ENCODE results near the gene C10orf71.

DNA sequence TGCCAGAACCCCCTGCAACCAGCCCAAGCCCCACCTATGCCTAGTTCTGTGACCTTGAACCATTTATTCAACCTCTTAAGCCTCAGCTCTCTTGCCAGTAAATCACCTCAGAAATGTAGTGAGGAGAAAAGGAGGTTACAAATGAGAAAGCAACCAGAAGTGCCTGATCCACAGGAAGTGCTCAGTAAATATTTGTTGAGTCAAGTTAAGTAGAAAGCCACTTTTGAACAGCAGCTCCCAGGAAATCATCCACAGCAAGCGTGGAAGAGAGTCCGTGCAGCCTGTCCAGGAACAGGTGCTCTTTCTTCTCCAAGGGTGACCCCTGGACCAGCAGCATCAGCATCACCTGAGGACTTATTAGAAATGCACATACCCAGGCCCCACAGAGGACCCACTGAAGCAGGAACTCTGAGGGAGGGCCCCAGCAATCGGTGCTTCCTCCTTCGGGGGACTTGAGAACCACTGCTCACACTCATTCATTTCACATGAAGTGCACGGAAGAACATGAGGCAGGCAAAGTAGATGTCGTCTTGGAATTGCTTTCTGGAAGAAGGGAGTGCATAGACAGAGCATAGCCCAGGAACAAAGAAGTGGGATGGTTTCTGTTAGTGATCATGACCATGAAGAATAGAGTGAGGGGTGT lies 6.3 kb upstream of the C10orf71 start:
- TF ChIP-seq, protein P1, sequence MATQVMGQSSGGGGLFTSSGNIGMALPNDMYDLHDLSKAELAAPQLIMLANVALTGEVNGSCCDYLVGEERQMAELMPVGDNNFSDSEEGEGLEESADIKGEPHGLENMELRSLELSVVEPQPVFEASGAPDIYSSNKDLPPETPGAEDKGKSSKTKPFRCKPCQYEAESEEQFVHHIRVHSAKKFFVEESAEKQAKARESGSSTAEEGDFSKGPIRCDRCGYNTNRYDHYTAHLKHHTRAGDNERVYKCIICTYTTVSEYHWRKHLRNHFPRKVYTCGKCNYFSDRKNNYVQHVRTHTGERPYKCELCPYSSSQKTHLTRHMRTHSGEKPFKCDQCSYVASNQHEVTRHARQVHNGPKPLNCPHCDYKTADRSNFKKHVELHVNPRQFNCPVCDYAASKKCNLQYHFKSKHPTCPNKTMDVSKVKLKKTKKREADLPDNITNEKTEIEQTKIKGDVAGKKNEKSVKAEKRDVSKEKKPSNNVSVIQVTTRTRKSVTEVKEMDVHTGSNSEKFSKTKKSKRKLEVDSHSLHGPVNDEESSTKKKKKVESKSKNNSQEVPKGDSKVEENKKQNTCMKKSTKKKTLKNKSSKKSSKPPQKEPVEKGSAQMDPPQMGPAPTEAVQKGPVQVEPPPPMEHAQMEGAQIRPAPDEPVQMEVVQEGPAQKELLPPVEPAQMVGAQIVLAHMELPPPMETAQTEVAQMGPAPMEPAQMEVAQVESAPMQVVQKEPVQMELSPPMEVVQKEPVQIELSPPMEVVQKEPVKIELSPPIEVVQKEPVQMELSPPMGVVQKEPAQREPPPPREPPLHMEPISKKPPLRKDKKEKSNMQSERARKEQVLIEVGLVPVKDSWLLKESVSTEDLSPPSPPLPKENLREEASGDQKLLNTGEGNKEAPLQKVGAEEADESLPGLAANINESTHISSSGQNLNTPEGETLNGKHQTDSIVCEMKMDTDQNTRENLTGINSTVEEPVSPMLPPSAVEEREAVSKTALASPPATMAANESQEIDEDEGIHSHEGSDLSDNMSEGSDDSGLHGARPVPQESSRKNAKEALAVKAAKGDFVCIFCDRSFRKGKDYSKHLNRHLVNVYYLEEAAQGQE (IDR thresholded peaks at IDR 0.05; ENCODE audit: insufficient read depth in 1 of 2, low read depth in 2 of 2, low read length in 1 of 2): no peak
- TF ChIP-seq POLR2AphosphoS5 (IDR thresholded peaks at IDR 0.05; ENCODE audit: low read depth, low read length) (no peak), SIN3A (IDR thresholded peaks at IDR 0.05; ENCODE audit: borderline replicate concordance, insufficient read depth, low read depth, low read length) (no peak)
- TF ChIP-seq, protein P2, sequence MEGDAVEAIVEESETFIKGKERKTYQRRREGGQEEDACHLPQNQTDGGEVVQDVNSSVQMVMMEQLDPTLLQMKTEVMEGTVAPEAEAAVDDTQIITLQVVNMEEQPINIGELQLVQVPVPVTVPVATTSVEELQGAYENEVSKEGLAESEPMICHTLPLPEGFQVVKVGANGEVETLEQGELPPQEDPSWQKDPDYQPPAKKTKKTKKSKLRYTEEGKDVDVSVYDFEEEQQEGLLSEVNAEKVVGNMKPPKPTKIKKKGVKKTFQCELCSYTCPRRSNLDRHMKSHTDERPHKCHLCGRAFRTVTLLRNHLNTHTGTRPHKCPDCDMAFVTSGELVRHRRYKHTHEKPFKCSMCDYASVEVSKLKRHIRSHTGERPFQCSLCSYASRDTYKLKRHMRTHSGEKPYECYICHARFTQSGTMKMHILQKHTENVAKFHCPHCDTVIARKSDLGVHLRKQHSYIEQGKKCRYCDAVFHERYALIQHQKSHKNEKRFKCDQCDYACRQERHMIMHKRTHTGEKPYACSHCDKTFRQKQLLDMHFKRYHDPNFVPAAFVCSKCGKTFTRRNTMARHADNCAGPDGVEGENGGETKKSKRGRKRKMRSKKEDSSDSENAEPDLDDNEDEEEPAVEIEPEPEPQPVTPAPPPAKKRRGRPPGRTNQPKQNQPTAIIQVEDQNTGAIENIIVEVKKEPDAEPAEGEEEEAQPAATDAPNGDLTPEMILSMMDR (IDR thresholded peaks at IDR 0.05): no peak
